GM12873 (cell line): Measurements from ENCODE around the gene DCTN3.

Experiments
- CTCF ChIP-seq: IDR thresholded peaks from 2 replicates; pipeline ENCODE4 v1.5.1; 2012; ENCODE audit warnings: low read depth, mild to moderate bottlenecking, moderate library complexity, low read length, control low read depth; ENCODE audit not compliant: insufficient read depth; ENCODE audit errors: missing control alignments

Gene DCTN3

GRCh38 chr9:34564617-34565016, 55.7 kb downstream of the DCTN3 start:
- TF ChIP-seq CTCF: no peak
